HG03108 (cell line): ENCODE measurements around the gene ARHGEF7.
A peak's percentile ranks its signal among the peaks of the same experiment; 100 is the strongest.
"Not testable (repeated sequence)": the region's sequence is repeated elsewhere in the genome, so short reads cannot be mapped to it uniquely, and the experiment has no call there.

Experiments used
- ATAC-seq: cut with Tn5 transposase; IDR thresholded peaks from one replicate; pipeline ENCODE4 v1.9.1; 2021; ENCODE audit warnings: moderate library complexity; ENCODE audit not compliant: unreplicated experiment

ARHGEF7 gene

GRCh38 chr13:111189516-111189915 is 74.4 kb downstream of the ARHGEF7 start:
- ATAC-seq, result not testable (repeated sequence)

- not testable (repeated sequence) for ATAC-seq
These were observed 78.1 kb downstream of the ARHGEF7 start for GRCh38 chr13:111193223-111193622.

GRCh38 chr13:111194651-111195050 is 79.5 kb downstream of the ARHGEF7 start:
- not testable (repeated sequence) for ATAC-seq

GRCh38 chr13:111198732-111199378 is 83.7 kb downstream of the ARHGEF7 start:
- not testable (repeated sequence) for ATAC-seq

GRCh38 chr13:111201304-111201940 is 86.3 kb downstream of the ARHGEF7 start:
- no peak for ATAC-seq

- no peak for ATAC-seq
These were observed 87.1 kb downstream of the ARHGEF7 start for GRCh38 chr13:111202156-111202621.

GRCh38 chr13:111202745-111203144 is 87.6 kb downstream of the ARHGEF7 start:
- ATAC-seq, result peak; percentile 56

- no peak for ATAC-seq
These were observed 88.8 kb downstream of the ARHGEF7 start for GRCh38 chr13:111203736-111204389.

GRCh38 chr13:111204438-111205177 is 89.5 kb downstream of the ARHGEF7 start:
- no peak for ATAC-seq

- no peak for ATAC-seq
These were observed 91.0 kb downstream of the ARHGEF7 start for GRCh38 chr13:111206148-111206547.

GRCh38 chr13:111209613-111210012 is 94.5 kb downstream of the ARHGEF7 start:
- no peak for ATAC-seq

GRCh38 chr13:111210091-111210490 is 95.0 kb downstream of the ARHGEF7 start:
- no peak for ATAC-seq

GRCh38 chr13:111210544-111211469 is 95.7 kb downstream of the ARHGEF7 start:
- ATAC-seq, result no peak

- ATAC-seq, result no peak
These were observed 96.8 kb downstream of the ARHGEF7 start for GRCh38 chr13:111211789-111212516.

- no peak for ATAC-seq
These were observed 97.4 kb downstream of the ARHGEF7 start for GRCh38 chr13:111212517-111212873.

- ATAC-seq, result no peak
These were observed 99.0 kb downstream of the ARHGEF7 start for GRCh38 chr13:111213964-111214726.

- no peak for ATAC-seq
These were observed 100.3 kb downstream of the ARHGEF7 start for GRCh38 chr13:111215081-111216047.
